Brain pericyte (primary cell): Measurements from ENCODE around the gene IL26.

Experiments
- DNase-seq: peaks from one replicate; pipeline ENCODE4 v3.0.0-alpha.2; 2012; ENCODE audit warnings: low read depth, low spot score

The IL26 gene

DNA sequence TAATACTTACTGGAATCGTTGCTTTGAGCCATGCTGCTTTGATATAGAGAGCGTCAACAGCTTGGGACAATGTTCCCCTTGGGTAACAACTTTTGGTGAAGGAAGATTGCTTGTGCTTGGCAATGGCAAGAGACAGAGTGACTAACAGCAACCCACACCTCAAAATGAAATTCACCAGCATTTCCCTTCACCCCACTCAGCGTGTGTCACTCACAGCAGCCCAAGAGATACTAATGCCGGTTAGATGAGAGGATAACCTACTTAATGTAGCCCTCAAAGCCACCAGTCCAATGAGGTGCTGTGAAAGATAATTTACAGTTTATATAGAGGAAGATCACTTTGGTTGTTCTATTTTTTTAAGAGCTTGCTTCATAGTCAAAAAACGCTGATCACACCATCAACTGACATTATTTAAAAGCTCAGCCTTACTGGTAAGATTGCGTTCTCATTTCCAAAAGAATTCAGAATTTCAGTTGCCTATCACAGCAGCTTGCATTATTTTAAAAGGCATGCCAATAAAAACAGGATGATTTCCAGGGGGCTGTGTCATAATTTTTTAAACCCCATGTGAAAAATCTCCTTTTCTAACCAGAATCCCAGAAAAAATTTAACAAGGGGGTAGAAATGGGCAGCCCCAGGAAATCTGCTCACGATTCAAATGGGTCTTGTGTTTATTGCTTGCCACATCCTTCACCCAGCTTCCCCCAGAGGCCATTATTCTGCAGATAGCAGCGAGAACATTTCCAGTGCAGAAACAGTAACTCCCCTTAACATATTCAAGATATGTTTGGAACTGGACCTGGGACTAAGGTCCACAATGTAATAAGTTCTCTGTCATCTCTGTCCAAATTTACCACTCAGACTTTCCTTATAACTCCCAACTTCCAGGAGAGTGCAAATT, at the start of gene IL26:
IL26 (minus strand) TSS at position 235 of the 901 bp plus-strand sequence; CDS start at position 181, 54 bp downstream.
- DNase-seq: no peak

- no peak for DNase-seq
Observed at GRCh38 chr12:68272732-68273131, 47.1 kb upstream of the IL26 start.

DNA sequence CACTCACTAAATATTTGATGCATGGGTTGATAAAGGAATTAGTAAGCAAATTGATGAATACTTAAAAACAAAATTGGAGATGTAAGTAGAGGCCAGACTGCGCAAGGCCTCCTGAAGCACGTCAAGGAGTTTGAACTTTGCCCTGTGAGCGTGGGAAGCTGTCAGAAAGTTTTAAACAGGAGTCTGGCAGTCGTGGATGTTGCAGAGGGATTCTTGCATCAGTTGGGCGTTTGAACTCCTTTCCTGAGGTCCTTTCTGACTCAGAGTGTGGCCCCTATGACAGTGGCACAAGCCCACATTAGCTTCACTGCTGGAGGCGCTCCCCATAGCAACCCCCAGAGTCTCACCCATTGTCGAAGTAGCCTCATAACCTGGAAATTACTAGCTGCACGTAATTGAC, 45.7 kb upstream of the IL26 start:
- DNase-seq: no peak

DNA sequence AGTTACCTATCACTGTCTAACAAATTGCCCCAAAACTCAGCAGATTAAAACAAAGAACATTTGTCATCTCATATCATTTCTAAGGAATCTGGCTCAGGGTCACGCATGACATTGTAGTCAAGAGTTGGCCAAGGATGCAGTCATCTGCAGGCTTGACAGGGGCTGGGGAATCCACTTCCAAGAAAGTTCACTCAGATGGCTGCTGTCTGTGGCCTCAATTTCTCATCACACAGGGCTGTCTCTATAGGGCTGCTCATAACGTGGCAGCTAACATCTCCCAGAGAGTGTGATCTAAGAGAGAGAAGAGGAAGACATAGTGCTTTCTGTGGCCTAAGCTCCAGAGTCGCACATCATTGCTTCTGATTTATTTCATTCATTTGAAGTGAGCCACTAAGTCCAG, 44.7 kb upstream of the IL26 start:
- DNase-seq: no peak

DNA sequence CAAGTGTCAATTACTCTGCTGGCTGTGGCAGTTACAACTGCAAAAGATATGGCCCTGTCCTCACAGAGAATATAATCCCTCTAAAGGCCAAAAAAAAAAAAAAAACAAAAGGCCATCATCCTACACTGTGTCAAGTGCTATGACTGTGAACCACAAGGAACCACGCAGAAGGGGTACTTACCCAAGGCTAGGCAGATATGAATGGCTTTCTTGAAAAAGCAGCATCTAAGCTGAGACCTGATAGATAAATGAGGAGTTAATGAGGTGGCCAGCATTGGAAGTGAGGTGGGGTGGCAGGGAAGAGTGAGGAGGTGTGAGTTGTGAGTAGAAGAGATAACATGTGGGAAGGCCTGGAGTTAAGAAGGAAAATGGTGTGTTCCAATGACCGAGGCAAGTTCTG, 44.2 kb upstream of the IL26 start:
- DNase-seq: no peak

DNA sequence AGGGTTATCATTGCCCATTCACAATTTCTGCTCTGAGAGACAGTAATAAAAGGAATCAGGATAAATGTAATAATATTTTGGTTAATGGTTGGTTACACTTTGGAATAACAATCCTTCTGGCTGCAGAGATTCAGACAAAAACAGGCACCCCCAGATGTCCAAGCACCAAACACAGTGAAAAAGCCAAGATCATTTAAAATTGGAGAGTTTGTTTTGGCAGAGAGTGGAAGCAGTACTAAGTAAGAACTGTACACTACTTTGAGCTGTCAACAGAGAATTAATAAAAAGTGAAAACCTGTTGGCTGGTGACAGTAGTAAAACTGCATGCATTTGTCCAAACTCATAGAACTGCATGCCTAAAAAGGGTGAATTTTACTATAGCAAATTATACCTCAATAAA, 43.4 kb upstream of the IL26 start:
- DNase-seq: no peak

DNA sequence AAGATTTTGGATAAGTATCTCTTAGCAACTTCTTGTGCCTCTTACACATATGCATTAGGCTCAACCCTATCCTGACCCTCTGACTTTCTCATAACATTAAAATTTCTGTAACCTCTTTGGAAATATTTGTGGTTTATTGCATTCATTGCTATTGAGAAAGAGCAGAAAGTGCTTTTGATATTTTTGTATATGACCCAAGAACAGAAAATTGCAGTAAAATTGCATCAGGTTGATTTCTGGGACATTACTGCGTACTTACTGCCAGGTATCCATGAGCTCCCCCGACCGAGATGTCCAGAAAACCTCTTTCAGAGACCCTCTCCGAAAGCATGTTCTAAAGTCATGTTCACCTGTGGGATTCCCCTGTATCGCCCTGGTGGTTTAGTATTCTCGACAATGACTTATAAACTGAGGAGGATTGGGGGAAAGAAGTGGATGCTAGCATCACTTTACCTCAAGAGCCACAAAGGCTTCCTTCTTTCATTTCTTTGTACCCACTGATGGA, 42.3 kb upstream of the IL26 start:
- no peak for DNase-seq

DNA sequence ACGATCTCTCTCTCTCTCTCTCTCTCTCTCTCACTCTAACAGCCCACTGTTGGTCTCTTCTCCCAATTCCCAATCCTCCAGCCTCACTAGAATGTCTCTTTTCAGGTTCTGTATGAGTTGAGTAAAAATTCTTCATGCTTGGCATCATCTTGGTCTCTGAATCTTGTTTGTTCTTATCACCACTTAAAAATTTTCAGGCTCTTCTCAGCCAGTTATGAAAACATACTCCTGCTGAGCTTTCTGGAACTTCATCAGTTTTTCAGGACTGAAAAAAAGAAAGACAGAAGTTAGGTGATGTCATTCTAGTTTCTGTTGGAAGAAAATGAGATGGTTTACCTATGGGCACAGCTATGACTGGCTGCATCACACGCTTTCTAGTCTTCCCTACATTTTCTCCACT, 39.2 kb upstream of the IL26 start:
- DNase-seq: no peak

GRCh38 chr12:68264158-68264855, 38.7 kb upstream of the IL26 start:
- DNase-seq: no peak

DNA sequence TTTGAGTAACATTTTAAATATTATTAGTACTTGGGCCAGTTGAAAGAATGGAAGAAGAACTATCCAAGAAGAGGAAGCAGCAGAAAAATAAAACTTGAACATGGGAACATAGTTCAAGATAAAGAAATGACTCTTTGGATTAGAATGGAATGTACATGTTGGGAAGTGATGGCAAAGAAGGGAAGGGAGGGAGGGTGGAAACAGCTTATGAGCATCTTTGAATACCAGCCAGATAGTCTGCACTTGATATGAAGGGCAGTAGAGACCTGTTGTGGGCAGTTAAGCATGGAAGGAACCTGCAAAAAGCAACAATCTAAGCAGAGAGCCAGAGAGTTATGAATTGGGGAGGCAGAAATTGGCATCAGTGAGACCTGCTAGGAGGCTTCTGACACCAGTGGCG, 37.8 kb upstream of the IL26 start:
- no peak for DNase-seq

- no peak for DNase-seq
Observed at GRCh38 chr12:68261896-68262295, 36.3 kb upstream of the IL26 start.

- DNase-seq: no peak
Observed at GRCh38 chr12:68260153-68260552, 34.5 kb upstream of the IL26 start.

- no peak for DNase-seq
Observed at GRCh38 chr12:68259318-68259940, 33.8 kb upstream of the IL26 start.

DNA sequence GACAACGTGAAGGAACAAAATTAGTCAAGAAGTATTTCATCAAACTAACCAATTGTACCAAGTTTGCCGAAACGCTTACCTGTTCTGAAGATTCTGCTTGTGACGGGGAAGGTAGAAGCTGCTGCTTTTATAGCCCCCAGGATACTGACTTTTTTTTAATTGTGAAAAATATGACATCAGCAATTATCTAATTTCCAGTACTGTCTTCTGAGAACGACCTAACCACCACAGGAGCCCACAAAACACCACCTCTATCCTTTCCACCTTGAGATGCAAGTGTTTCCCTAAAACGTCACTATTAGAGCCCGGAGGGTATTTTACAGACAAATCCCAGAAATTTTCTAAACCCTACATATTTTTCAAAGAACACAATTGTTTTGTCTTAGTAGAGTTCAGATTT, 27.9 kb upstream of the IL26 start, which contains the start of gene IL22:
IL22 (minus strand) TSS at position 101 of the 400 bp plus-strand sequence. CDS start 156 bp downstream, outside the sequence.
- DNase-seq: no peak

- DNase-seq: no peak
Observed at GRCh38 chr12:68252077-68252476, 26.5 kb upstream of the IL26 start.

- DNase-seq: no peak
Observed at GRCh38 chr12:68250454-68250853, 24.8 kb upstream of the IL26 start.

DNA sequence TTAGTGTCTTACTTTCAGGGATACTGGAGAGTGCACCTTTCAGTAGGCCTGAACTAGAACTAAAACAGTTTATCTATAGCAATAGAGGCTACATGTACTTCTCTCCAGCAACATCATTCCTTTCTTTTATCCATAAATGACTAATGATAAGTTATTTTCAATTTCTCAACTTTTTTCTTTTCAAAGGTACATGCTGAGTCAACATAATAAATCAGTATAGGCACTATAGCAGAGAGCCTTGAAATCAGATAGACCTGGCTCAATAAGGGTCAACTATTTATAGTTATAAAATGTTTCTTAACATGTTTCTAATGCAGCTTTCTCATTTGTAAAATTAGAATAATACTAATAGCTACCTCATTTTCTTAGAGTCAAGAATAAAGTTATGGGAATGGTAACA, 22.2 kb upstream of the IL26 start:
- no peak for DNase-seq

GRCh38 chr12:68246350-68246749, 20.7 kb upstream of the IL26 start:
- no peak for DNase-seq

DNA sequence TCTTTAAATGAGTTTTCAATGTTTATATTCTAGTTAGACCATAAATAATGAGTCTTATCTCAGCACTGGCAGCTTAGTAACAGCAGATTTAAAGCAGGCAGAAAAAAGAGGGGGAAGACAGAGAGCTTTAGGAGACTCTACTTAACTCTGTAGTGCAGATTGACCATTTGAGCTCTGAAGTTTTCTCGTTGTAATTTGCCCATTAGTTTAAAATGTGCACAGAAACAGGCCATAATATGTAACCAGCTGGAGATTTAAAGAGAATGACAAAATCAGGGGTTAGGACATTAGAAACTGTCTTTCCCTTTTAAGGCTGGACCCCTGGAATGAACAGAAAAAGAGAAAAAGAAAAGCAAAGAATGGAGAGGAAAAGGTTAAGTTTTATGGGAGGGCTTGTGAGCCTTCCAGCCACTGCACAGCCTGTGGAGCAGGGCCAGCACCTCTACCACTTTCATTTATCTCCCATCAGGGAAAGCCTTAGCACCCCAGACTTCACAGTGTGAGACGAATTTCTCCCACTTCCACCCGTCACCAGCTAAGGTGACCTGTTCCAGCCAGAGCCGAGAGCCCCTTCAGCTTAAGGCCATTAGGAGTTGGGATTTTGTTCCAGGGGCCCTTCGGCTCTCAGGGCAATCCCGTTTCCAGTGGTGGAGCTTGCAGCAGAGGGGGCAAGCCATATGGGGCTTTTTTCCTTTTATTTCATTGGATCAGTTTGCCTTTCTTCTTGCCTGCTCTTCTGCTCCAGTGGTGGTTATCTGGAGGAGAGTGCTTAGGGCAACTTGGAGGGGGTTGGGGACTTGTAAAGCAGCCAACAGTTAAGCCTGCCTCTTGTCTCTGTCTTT, 19.8 kb upstream of the IL26 start:
- no peak for DNase-seq

- no peak for DNase-seq
Observed at GRCh38 chr12:68242777-68243176, 17.2 kb upstream of the IL26 start.

DNA sequence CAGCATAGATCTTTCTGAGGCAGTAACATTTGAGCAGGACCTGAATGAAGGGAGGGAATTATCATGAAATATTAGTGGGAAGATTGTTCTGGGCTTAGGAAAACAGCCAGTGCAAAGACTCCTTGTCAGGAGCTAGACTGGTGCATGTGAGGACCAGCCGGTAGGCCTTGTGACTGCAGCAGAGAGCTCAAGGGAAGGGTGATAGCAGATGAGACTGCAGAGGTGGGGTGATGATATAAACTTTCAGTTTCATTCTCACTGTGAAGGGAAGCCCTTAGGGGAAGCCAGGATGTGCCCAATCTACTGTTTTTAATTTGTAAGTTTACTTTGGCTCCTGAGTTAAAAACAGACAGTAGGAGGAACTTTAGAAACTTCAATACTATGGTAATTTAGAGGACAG, 15.4 kb upstream of the IL26 start:
- no peak for DNase-seq
